IgD-negative memory B cell (primary cell): ENCODE measurements around the gene PIGT. TPM values are rescaled to one million over a fixed set of nuclear protein-coding genes. Genes with fewer than 3 reads are reported as not detected.

ENCODE experiments used
- H3K27ac Mint-ChIP-seq, 3 donors: one replicate each; pipeline ENCODE4 v1.8.0; 2020 to 2022; ENCODE audit warnings: mild to moderate bottlenecking in 3 of 3, mixed read lengths in 3 of 3, moderate library complexity in 1 of 3
- H3K27me3 Mint-ChIP-seq: one replicate; pipeline ENCODE4 v1.8.0; 2021; ENCODE audit warnings: mixed read lengths
- H3K36me3 Mint-ChIP-seq: one replicate; pipeline ENCODE4 v1.8.0; 2020; ENCODE audit warnings: mild to moderate bottlenecking, mixed read lengths
- H3K4me1 Mint-ChIP-seq, 3 donors: one replicate each; pipeline ENCODE4 v1.8.0; 2020 to 2022; ENCODE audit warnings: mixed read lengths in 3 of 3, mild to moderate bottlenecking in 1 of 3
- H3K4me3 Mint-ChIP-seq, 4 donors: one replicate each; pipeline ENCODE4 v1.8.0; 2020 to 2022; ENCODE audit warnings: mild to moderate bottlenecking in 4 of 4, mixed read lengths in 4 of 4, moderate library complexity in 3 of 4
- H3K9me3 Mint-ChIP-seq, 3 donors: one replicate each; pipeline ENCODE4 v1.8.0; 2020 to 2021; ENCODE audit warnings: mixed read lengths in 3 of 3, mild to moderate bottlenecking in 1 of 3
- polyA plus RNA-seq: library from polyadenylated mRNA; unstranded; fragments of 300-500 nt; fragmentation: Illumina TruSeq; gene quantifications from one replicate; pipeline ENCODE4 v1.2.3, GENCODE V29; 2021

PIGT gene
- polyA plus RNA-seq, result 69.3 TPM

GRCh38 chr20:45415822-45416637 lies at the start of gene PIGT:
Gene PIGT (plus strand): TSS chr20:45416141. CDS start chr20:45416157, 16 bp downstream.
- H3K9me3 Mint-ChIP-seq, result no peaks in the 10 kb centered on the region
- H3K4me1 Mint-ChIP-seq, result peaks cover 40 to 51% (median 47%) of the 10 kb centered on the region in 3 donors
- no peaks in the 10 kb centered on the region for H3K27me3 Mint-ChIP-seq
- H3K4me3 Mint-ChIP-seq, result peak within 1 kb of the TSS; percentile 94 to 99 (median 98)
- peaks cover 11% of the 10 kb centered on the region for H3K36me3 Mint-ChIP-seq
- peak within 1 kb of the TSS; percentile 87 to 98 (median 97) for H3K27ac Mint-ChIP-seq

GRCh38 chr20:45366192-45366591 lies 49.7 kb upstream of the PIGT start:
- Mint-ChIP-seq H3K9me3 (no peaks in the 10 kb centered on the region), H3K27ac (no peak overlapping the region), H3K4me3 (peak overlapping the region in 1 of 4 donors; percentile 38), H3K36me3 (peaks cover 3% of the 10 kb centered on the region), H3K27me3 (peaks cover 7% of the 10 kb centered on the region), H3K4me1 (peaks cover 29 to 58% (median 40%) of the 10 kb centered on the region in 3 donors)

GRCh38 chr20:45366631-45367030 lies 49.3 kb upstream of the PIGT start:
- H3K4me1 Mint-ChIP-seq, result peaks cover 29 to 60% (median 40%) of the 10 kb centered on the region in 3 donors
- H3K4me3 Mint-ChIP-seq, result peak overlapping the region in 2 of 4 donors; percentile 9 to 85
- peak overlapping the region in 1 of 3 donors; percentile 75 for H3K27ac Mint-ChIP-seq
- H3K9me3 Mint-ChIP-seq, result no peaks in the 10 kb centered on the region
- peaks cover 7% of the 10 kb centered on the region for H3K27me3 Mint-ChIP-seq
- H3K36me3 Mint-ChIP-seq, result peaks cover 3% of the 10 kb centered on the region

- Mint-ChIP-seq H3K27me3 (peaks cover 7% of the 10 kb centered on the region), H3K36me3 (peaks cover 3% of the 10 kb centered on the region), H3K9me3 (no peaks in the 10 kb centered on the region), H3K27ac (peak overlapping the region in 2 of 3 donors; percentile 34 to 75), H3K4me1 (peaks cover 29 to 59% (median 40%) of the 10 kb centered on the region in 3 donors), H3K4me3 (peak overlapping the region in 3 of 4 donors; percentile 6 to 85 (median 9))
Measured at GRCh38 chr20:45367126-45367525, 48.8 kb upstream of the PIGT start.

GRCh38 chr20:45368221-45368980 lies 47.5 kb upstream of the PIGT start:
- H3K27me3 Mint-ChIP-seq, result peaks cover 4% of the 10 kb centered on the region
- peaks cover 3% of the 10 kb centered on the region for H3K36me3 Mint-ChIP-seq
- peak overlapping the region; percentile 34 to 75 (median 68) for H3K27ac Mint-ChIP-seq
- H3K4me3 Mint-ChIP-seq, result peak overlapping the region; percentile 9 to 85 (median 70)
- H3K4me1 Mint-ChIP-seq, result peaks cover 25 to 58% (median 43%) of the 10 kb centered on the region in 3 donors
- H3K9me3 Mint-ChIP-seq, result no peaks in the 10 kb centered on the region

- Mint-ChIP-seq H3K4me3 (peak overlapping the region in 1 of 4 donors; percentile 61), H3K36me3 (peaks cover 3% of the 10 kb centered on the region), H3K27me3 (peaks cover 4% of the 10 kb centered on the region), H3K4me1 (peaks cover 29 to 43% (median 41%) of the 10 kb centered on the region in 3 donors), H3K27ac (peak overlapping the region in 1 of 3 donors; percentile 48), H3K9me3 (no peaks in the 10 kb centered on the region)
Measured at GRCh38 chr20:45370571-45371160, 45.3 kb upstream of the PIGT start.

- Mint-ChIP-seq H3K27ac (peak overlapping the region in 1 of 3 donors; percentile 78), H3K4me1 (peaks cover 29 to 36% (median 33%) of the 10 kb centered on the region in 3 donors), H3K36me3 (no peaks in the 10 kb centered on the region), H3K27me3 (peaks cover 4% of the 10 kb centered on the region), H3K4me3 (peak overlapping the region in 1 of 4 donors; percentile 56), H3K9me3 (no peaks in the 10 kb centered on the region)
Measured at GRCh38 chr20:45372241-45372640, 43.7 kb upstream of the PIGT start.

GRCh38 chr20:45372646-45373352 lies 43.1 kb upstream of the PIGT start:
- no peaks in the 10 kb centered on the region for H3K36me3 Mint-ChIP-seq
- peak overlapping the region; percentile 77 to 92 (median 86) for H3K4me3 Mint-ChIP-seq
- peaks cover 3% of the 10 kb centered on the region for H3K27me3 Mint-ChIP-seq
- no peaks in the 10 kb centered on the region for H3K9me3 Mint-ChIP-seq
- peak overlapping the region in 2 of 3 donors; percentile 90 to 92 for H3K27ac Mint-ChIP-seq
- H3K4me1 Mint-ChIP-seq, result peaks cover 28 to 32% (median 29%) of the 10 kb centered on the region in 3 donors

GRCh38 chr20:45373353-45374100 lies 42.4 kb upstream of the PIGT start:
- peaks cover 21 to 25% (median 22%) of the 10 kb centered on the region in 3 donors for H3K4me1 Mint-ChIP-seq
- no peaks in the 10 kb centered on the region for H3K36me3 Mint-ChIP-seq

GRCh38 chr20:45374101-45374467 lies 41.9 kb upstream of the PIGT start:
- no peaks in the 10 kb centered on the region for H3K36me3 Mint-ChIP-seq
- peak overlapping the region; percentile 81 to 92 (median 90) for H3K27ac Mint-ChIP-seq
- peak overlapping the region; percentile 50 to 92 (median 84) for H3K4me3 Mint-ChIP-seq
- H3K4me1 Mint-ChIP-seq, result peaks cover 15 to 20% (median 17%) of the 10 kb centered on the region in 3 donors
- H3K9me3 Mint-ChIP-seq, result no peaks in the 10 kb centered on the region
- no peaks in the 10 kb centered on the region for H3K27me3 Mint-ChIP-seq

More at GRCh38 chr20:45373353-45374100, 42.4 kb upstream of the PIGT start:
- Mint-ChIP-seq H3K27me3 (no peaks in the 10 kb centered on the region), H3K9me3 (no peaks in the 10 kb centered on the region), H3K4me3 (peak overlapping the region; percentile 77 to 92 (median 86)), H3K27ac (peak overlapping the region; percentile 81 to 92 (median 90))

- Mint-ChIP-seq H3K27ac (peak overlapping the region in 1 of 3 donors; percentile 90), H3K4me1 (peaks cover 10 to 16% (median 14%) of the 10 kb centered on the region in 3 donors), H3K4me3 (no peak overlapping the region), H3K36me3 (no peaks in the 10 kb centered on the region), H3K27me3 (no peaks in the 10 kb centered on the region), H3K9me3 (no peaks in the 10 kb centered on the region)
Measured at GRCh38 chr20:45374966-45375365, 41.0 kb upstream of the PIGT start.

GRCh38 chr20:45377269-45377668 lies 38.7 kb upstream of the PIGT start:
- Mint-ChIP-seq H3K27ac (no peak overlapping the region), H3K4me3 (no peak overlapping the region), H3K27me3 (no peaks in the 10 kb centered on the region), H3K4me1 (peaks cover 7 to 16% (median 14%) of the 10 kb centered on the region in 3 donors), H3K9me3 (no peaks in the 10 kb centered on the region), H3K36me3 (peaks cover 5% of the 10 kb centered on the region)

GRCh38 chr20:45378191-45378590 lies 37.8 kb upstream of the PIGT start, which contains the start of gene TP53TG5:
Gene TP53TG5 (minus strand): TSS chr20:45378325. CDS start chr20:45378236, 89 bp downstream.
- peak within 1 kb of the TSS in 1 of 4 donors; percentile 52 for H3K4me3 Mint-ChIP-seq
- no peaks in the 10 kb centered on the region for H3K27me3 Mint-ChIP-seq
- H3K4me1 Mint-ChIP-seq, result peaks cover 3 to 13% (median 11%) of the 10 kb centered on the region in 3 donors
- H3K36me3 Mint-ChIP-seq, result peaks cover 5% of the 10 kb centered on the region
- no peaks in the 10 kb centered on the region for H3K9me3 Mint-ChIP-seq
- H3K27ac Mint-ChIP-seq, result no peak within 1 kb of the TSS
